ENCODE measurements around the gene ZHX3.
"Not testable (repeated sequence)": the region's sequence is repeated elsewhere in the genome, so short reads cannot be mapped to it uniquely, and the experiment has no call there.

ZHX3 gene

DNA sequence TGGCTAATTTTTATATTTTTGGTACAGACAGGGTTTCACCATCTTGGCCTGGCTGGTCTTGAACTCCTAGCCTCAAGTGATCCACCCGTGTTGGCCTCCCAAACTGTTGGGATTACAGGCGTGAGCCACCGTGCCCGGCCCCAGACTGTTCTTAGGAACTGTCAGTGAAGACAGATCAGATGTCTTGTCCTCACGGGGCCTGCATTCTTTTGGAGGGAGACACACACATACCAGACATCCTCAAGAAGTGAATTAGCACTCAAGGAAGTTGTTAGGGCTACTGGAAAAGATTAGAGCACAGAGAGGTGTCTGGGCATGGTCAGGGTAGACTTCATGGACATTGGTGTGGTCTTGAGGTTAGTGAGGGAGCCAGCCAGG, 12.8 kb upstream of the ZHX3 start:
- no peak for DNase-seq

DNA sequence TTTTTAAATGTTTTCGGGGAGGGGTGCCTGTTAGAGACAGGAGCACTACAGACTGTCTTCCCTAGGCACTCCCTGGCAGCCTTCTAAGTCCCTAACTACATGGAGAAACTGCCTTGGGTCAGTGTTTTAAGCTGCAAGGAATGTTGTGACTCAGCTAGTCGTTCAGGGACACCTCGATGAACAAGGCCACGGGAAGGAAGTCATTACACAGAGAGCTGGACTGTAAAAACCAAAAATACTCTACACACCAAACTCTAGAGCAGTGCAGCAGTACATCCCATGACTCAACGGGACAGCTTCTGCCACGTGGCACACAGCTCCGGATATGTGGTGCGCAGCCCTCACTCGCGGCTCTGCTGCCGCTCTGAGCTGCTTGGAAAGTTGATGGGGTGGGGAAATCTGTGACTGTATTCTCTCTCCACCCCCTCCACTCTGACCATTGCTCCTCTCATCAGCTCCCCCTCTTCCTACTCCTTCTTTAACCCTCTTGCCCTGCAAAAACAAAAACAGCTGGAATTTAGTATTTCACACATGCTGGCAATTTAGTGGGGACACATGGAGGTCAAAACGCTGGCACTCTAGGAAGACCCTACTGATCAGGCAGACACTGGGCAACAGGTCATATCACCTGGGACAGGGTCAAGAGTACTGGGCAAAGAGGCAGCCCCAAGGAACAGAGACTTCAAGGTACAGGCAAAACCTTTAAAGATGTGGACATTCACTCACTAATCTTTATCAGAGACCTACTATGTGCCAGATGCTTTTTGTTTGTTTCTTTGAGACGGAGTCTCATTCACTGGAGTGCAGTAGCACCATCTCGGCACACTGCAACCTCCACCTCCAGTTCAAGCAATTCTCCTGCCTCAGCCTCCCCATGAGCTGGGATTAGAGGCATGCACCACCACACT, 12.2 kb upstream of the ZHX3 start:
- DNase-seq, result peak; percentile 59

DNA sequence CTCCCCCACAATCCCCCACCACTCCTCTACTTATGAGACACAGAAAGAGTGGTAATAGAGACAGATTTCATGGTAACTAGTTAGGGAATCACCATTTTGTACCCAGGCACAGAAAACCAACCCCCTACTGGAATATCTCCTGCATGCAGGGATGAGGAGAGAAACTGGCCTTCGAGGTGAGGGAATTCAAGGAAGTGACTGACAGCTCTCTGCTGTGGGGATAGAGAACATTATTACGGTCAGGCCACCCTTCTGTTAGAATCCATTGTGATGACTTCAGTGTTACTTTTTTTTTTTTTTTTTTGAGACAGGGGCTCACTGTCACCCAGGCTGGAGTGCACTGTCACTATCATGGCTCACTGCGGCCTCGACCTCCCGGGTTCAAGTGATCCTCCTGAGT, 9.6 kb upstream of the ZHX3 start:
- DNase-seq, result no peak

DNA sequence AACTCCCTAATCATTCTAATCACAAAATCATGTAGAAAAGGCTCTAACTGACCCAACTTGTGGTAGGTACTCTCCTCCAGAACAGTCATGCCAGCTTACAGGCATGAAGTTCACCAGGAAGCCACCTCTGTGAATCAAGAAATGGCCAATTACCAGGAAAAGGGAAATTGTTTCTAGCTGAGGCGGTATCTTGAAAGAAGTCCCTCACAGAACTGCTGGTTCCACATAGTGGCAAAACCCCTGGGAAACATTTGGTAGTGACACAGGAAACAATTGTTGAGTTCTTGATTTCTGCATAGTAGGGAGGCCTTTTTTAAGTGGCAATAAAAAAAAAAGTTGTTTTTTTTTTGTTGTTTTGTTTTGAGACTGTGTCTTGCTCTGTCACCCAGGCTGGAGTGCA, 3.4 kb upstream of the ZHX3 start:
- DNase-seq, result no peak

DNA sequence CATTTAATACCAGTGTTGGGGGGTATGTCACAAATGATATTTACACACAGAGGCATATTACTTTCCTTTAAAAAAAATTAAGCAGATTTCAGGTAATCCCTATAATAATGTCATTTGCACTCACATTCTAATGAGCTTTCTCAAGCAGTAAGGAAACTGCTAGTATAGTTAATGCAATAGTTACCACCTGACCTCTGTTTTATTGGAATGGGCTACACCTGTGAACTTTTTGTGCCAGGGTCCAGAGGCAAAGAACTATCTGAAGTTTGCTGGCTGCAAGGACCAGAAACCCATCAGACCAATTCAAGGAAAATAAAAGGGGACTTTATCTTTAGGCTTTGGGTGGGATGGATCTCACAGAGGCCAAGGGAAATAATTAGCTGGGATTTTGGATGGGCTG, 2.9 kb upstream of the ZHX3 start:
- DNase-seq, result no peak

DNA sequence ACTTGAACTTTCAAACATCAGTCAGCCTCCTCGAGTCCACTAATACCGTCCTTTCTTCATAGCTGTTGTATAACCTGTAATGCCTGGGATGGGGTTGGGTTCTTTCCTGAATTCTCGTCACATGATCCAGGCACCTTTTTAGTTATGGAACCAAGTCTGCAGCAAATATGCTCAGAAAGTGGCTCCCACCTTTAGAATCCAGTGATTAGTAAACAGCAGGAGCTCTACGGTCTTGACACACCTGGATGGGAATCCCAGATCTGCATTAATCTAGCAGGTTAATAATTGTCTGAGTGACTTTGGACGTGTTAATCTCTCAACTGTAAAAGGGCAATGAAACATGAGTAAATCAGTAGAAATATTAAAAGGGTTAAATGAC, 729 bp upstream of the ZHX3 start:
- DNase-seq, result no peak

DNA sequence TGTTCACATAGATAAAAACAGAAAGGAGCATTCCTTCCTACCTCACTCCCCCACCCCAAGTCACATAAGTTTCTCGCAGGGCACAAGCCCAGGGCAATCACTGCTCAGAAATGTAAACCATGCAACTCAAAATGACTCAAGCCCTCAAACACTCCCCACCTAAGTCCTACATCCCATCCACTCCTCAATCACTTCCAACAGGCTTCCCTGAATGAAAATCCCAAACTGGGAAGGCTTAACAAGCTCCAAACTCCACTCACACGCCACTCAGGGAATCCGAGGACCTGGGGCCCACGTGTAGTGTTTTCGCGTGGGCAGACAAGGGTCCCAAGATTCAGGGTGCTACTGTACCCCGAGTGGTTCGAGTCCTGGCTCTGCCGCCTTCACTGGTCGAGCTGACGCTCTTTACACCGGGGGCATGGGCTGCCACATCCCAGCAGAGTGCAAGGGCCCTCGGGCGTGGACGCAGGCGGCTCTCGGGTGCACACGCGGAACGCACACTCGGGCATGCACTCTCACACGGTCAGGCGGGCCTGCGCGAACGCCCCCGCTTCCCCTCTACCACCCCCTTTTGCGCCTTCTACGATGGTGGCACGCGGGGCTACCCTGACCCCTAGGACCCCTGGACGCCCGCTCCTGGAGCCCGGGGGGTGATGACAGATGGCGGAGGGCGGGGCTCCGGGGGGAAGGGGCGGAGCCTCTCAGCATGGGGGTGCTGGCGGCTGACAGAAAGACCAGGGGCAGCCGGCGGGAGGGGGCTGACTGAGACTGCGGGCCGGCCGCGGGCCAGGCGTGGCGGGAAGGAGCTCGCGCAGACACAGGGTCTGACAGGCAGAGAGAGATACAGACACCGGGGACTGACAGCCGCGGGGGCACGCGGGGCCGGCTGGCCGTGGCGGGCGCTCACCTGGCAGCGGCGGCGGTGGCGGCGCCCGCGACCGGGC, 657 bp downstream of the ZHX3 start:
- DNase-seq, result peak; percentile 69

DNA sequence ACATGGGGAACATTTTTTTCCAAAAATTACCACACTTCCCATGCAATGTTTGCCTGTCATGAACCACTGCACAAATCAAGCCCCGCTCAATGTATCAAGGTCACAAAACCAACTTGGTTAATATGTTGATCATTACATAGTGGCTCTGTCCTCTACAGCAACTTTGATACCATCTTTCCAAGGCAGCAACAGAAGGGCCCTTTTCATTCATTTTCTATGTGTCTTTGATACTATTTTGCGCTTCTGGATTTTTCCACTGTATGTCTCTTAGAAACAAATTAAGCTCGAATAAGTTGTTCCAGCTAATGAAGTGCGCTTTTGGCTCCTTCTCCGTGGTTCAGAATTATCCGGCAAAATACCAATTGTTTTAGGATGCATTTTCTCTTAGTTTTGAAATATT, 1.5 kb downstream of the ZHX3 start:
- DNase-seq, result no peak

DNA sequence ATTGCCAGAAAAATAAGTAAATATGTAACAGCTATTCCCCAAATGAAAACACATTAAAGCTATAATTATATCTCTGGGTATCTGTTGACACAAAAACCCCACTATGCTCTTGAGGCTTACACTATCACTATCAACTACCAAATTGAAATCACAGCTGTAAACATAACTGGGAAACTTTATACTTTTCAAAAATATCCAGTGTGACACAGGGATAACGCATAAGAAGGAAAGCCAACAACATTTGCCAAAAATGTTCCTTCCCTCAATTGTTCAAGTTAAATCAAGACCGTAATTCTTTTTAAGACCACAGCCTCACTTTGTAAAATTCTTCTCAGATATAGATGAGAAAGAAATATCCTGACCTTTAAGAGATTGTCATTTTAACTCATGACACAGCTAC, 3.1 kb downstream of the ZHX3 start:
- DNase-seq, result no peak

DNA sequence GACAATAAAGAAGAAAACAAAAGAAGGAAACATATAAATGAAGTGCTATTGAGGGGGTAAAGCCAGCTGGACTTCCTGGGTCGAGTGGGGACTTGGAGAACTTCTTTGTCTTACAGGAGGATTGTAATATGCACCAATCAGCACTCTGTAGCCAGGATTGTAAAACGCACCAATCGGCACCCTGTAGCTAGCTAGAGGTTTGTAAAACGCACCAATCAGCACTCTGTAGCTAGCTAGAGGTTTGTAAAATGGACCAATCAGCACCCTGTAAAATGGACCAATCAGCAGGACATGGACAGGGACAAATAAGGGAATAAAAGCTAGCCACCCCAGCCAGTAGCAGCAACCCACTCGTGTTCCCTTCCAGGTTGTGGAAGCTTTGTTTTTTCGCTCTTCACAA, 5.5 kb downstream of the ZHX3 start:
- not testable (repeated sequence) for DNase-seq

DNA sequence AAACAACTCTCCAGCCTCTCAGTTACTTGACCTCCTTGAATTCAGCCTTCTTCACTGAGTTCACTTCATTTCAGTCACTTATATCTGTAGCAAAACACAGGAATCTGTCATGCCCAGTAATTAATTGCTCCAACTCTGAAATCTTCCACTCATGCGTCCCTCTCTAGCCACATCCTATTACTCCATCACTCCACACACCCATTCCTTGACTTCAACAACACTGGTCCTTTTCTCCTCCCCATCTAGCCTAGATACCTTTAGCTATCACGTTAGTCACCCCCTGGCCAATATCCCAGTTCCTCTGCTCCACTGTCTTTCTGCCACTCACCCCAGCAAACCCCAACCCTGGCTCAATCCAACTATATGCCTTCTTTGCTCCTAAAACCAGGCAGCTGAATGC, 7.7 kb downstream of the ZHX3 start:
- no peak for DNase-seq

DNA sequence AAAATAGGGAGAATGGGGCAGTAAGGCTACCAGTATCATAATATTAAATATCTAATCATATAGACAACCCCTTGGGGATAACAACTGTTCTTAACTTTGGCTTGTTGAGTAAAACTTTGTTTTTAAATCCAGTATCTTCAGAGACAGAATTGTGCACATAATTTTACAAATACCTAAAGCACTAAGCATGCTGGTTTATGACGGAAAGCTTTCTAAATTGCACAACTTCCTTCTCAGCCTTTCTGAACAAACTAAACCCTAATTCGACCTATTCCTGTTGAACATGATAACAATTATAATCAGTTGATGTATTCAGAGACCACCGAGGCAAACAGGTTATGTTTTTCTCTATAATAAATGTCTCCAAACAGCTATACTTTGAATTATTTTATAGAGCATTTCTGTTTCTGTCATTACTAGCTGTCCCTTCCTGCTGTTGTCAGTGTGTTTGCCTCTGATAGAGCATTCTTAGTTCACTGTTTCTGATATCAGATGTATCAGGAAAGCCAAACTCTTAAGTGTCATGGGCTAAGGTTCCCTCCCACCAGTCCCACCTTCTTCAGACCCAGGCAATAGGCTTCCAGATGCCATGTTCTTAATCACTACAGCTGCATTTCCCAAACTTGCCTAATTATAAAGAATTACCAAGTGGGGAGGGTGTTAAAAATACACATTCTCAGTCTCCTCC, 8.7 kb downstream of the ZHX3 start:
- no peak for DNase-seq

DNA sequence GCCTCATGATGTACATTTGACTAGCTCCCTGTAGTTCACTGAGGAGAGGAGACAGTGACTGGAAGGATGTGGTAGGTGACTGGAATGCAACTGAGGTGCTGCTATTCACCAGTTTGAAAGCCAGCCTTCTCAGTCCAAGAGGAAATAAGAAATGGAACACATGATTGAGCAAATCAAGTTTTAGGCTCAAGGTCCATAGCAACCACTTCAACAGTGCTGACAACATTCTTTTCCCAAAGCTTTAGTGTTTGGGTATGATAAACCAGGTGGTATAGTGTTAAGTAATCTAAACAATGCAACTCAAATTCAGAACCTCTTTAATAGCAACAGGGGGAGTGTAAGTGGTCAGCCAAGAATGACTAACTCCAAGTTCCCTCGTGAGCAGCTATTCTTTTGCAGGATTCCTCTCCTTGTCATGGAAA, 9.2 kb downstream of the ZHX3 start:
- DNase-seq, result no peak

DNA sequence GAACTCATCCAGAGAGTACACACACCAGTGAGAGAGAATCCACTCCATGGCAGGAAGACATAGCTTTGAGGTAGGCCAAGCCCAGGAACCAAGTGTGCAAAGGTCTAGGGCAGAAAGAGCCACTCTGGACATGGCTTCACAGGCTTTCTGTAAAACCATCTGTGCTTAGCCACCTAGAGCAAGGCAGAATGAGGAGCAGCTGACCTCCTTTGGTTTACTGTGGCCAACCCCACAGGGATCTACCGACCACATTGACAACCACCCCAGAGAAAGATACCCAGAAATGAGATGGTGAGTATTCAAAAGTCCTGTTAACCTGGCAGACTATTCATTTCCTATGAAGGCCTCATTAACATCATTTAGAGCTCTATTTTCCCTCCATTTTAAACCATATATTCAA, 10.5 kb downstream of the ZHX3 start:
- DNase-seq, result no peak

DNA sequence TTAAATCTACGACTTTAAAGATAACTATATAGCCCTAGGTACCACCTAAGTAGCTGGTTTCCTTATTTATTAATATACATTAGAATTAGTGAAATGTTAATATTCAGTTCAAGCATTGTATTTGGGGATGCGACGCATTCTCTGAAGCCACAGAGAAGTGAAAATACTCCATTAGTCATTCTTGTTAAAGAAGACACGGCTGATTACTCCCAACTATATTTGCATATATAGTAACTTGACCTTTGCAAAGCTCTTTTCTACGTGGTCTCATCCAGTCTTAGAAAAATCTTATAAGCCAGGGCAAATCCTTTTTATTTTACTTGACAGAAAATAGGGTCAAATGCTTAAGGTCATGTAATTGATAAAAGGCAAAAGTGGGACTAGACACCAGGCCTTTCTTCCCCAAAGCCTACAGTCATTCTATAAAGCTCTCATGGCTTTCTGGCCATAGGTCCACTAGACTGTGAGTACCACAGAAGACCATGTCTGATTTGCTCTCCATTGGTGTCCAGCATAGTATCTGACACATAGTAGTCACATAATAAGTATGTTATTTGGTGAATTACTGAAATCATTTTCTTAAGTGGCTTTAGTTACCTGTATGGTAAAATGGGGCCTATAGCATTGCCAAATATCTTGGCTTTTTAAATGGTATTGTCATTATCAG, 11.3 kb downstream of the ZHX3 start:
- DNase-seq, result no peak

DNA sequence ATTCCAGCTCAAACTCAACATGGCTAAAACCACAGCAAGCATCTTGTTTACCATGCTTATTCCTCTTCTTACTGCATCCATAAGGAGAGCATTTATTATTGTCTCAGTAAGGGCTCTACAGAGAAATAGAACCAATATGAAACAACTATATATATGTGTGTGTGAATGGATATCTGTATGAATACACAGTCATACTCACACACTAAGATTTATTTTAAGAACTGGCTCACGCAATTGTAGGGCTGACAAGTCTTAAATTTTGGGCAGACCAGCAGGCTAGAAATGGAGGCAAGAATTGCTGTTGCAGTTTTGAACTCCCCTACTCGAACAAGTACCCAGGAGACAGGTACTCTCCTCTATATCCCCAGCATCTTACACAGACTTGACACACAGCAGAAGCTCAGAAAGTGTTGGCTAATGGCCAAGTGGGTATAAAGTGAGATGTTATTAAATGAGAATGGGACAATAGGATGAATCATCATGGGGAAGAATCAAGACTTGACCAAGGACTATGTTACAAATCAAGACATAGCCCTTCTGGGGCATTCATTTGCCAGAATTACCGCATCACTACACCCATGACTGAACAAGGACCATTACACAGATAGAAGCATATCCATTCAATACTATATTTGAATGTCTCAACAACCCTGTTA, 13.0 kb downstream of the ZHX3 start:
- DNase-seq, result no peak

DNA sequence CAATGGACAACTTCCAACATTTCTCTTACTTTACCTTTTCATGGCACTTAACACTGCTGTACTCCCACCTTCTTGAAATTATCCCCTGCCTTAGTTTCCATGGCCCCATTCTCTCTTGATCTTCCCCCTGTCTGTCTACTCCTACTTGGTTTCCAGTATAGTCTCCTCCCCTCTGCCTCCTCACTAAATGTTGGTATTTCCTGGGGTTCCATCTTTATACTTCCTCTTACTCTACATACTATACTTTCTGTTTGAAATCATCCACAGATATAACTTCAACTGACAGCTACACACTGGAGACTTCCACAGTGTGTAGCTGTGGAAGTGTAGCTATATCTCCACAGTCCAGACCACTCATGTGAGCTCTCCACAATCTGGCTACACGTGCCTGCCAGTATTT, 13.5 kb downstream of the ZHX3 start:
- no peak for DNase-seq

DNA sequence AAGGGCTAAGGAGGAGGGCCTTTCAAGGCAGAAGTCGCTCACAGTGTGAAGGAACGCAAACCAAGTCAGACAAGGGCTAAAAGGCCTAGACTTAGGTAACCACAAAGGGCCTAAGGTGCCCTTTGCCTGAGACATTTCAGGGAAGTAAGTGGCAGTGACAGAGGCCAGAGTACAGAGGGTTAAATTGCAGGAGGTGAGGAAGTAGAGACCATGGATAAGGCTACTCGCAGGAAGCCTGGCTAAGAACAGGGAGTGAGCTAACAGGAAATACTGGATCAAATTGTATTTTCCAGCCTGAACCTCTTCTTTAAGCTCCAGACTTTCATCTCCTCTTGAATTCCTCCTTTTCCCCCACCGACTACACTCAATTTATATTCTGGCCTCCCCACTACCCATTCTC, 16.6 kb downstream of the ZHX3 start:
- no peak for DNase-seq

DNA sequence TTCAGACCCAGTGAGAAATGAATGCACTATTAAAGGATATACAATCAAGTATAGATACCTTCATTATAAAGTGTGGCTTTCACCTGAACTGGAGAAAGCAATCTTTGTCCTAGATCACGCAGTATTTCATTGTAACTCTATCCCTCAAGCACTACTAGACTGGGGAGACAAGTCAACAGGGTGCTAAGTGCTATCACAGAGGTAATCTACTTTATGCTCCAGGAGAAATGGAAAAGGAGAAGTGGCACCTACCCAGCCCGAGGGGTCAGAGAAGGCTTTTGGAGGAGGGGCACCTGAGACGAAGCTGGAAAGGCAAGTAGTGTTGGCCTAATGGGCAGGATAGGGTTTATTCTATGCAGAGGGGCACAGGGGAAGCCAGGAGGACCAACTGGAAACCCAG, 17.1 kb downstream of the ZHX3 start:
- DNase-seq, result no peak

DNA sequence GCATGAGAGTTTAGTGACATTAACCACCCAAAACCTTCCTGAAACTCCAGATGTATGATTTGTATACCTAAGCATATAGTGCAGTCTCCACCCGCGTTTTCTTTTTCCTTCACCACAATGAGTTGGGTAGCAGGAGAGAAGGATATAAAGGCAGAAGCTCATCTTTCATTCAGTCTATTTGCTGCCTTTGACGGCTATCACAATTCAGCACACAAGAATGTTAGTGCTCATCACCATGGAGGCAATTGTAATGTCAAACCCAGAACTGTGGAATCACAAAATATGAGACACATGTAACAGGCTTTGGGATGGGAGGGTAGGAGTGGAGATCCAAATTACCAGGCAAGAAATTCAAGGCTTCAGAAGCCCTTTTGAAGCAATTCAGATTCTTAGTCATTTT, 17.6 kb downstream of the ZHX3 start:
- DNase-seq, result no peak

DNA sequence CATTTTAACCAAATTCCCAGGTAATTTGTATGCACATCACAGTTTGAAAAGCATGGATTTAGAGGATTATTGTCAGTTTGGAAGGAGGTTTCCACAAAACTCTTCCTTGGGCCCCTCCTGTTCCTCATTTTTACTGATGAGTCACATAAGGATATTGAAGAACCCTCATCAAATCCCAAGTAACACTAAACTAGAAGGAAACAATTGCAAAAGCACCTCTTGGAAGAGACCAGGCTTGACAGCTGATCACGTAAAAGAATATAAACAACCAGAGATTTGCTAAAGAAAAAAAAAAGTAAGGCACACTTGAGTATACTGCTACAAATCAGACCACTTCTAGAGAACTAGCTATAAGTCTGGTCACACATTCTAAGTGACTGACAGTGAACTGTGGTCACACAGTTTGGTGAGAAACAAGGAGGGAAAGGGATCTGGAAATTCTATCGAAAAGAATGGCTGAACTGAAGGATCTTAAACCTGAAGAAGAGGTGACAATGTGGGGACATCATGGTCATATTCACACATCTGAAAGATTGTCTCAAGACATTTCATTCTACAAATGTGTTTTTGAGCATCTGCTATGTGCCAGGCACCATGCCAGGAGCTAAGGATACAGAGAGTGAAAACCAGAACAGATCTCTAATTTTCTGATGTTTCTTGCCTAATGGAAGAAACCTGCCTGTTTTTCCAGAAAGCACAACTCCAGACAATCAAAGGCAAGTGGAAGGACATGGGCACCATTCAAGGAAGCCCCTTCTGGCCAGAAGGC, 24.1 kb downstream of the ZHX3 start:
- DNase-seq, result no peak

Measured in CD4-positive, alpha-beta T cell treated with Interleukin-4 for 4 hours (primary cell).